ENCODE data around the gene UTP4.

Gene UTP4

DNA sequence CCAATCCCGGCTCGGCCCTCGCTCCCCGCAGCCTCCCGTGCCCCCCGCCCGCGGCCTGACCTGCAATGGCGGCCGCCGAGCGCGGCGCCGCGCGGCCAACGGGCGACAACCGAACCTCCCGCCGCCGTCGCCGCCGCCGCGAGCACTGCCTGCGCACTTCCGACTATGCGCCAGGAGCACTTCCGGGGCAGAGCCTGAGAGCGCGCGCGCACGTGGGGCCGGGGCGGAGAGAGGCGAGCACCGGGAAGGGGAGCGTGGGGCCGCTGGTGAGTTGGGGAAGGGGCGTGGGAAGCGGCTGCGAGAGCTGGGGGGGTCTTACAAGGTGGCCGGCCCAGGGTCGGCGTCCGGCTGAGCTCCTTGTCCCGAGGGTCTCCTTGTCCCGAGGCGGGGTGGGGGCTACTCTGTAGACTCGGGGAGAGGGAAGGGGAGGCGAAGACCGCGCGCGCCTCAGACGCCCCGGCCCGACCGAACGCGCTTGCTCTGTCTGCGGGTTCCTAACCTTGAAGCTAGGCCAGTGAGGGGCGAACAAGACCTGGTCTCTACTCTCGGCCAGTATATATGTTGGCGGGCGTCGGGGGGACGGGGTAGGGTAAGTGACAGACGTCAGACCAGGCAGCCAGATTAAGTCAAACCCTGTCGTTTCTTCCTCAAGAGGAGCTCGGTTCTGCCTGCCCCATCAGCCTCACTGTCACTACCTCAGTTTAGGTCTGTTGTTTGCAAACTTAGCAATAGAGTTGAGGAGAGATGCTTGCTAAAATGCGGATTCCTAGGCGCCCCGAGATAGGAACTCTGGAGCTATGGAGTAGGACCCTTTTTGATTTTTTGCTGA lies at the start of gene UTP4, which contains the start of gene CHTF8:
UTP4 (plus strand) TSS at position 226 of the 829 bp plus-strand sequence. CDS start 811 bp downstream, outside the sequence.
CHTF8 (minus strand) TSS at position 165 of the 829 bp plus-strand sequence. CDS start 11,130 bp downstream, outside the sequence.
- DNase-seq: peak; percentile 60 to 76

DNA sequence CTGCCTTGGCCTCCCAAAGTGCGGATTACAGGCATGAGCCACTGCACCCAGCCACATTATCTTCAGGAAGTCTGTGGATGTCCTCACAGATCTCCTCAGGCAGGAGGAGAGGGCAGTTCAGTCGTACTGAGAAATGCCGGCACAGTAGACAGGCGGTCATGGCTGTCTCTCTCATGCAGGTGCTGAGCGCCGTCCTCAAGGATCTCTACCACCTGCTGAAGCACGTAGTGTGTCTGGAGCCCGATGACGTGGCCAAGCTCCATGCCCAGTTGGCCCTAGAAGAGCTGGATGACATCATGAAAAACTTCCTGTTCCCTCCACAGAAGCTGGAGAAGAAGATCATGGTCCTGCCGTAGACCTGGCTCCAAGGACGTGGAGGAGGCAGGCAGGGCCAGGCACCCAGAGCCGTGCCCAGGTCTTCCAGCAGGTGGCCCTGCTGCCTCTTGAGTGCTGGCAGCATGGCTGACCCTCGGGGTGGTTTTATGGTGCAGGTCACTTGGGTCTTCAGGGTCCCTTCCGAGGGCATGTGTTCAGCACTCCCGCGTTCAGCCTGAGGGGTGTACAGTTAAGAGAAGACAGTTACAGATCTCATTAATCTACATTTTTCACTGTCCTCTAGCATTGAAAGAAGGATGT lies 49.0 kb upstream of the UTP4 start:
- no peak for DNase-seq

DNA sequence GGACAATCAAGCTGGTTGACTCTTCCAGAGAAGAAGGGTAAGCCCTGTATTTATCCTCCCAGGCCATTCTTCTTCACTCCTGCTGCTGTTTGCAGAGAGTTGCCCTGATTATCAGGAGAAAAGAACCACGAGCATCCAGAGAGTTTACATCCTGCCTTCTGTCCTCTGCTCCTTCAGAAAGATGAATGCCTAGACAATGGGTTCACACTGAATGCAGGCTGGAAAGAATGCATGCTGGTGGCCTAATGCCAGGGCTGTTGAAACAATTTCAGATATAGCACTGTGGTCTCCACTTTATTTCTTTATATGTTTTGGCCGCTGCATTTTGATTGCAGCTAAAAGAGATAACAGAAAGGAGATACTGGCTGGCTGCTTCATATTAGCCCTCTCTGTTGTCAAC lies 48.2 kb upstream of the UTP4 start:
- no peak for DNase-seq

DNA sequence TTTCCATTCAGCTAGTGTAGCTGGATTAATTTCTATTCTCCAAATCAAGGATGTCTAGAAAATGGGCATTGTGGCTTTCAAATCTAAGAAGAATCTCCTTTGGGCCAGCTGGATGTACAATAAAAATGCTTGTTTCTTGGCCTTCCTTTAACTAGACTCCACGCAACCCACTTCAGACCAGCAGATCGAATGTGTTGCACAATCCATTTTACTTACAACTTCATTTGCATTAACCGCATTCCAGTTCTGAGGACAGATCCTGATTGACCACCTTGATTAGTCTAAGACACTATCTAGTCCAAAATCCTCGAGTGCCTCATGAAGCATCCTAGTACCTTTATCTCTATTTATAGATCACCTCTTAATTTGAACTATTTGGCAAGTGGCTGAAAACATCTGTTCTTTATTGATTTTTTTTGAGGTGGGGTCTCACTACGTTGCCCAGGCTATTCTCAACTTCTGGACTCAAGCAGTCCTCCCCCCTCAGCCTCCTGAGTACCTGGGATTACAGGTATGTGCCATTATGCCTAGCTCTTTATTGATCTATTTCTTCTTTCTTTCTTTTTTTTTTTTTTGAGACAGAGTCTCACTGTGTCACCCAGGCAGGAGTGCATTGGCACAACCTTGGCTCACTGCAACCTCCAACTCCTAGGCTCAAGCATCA lies 47.3 kb upstream of the UTP4 start:
- no peak for DNase-seq

DNA sequence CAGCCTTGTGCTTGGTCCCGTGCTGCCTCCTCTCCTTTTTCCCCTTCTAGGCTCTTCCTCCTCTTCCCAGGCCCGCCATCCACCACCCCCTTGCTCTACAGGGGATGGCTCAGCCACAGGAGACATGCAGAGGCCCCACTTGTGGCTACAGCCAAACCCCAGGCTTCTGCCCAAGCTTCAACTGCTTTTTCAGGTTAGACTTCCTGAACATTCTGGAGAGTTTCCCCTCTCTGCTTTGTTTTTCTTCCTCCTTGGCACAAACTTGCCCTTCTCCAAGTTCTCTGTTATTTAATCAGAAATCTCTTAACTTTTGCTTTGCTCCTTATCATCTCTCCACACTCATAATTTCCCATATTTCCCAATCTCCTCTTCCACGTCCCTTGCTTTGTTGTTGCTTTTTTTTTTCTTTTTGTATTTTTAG lies 45.3 kb upstream of the UTP4 start:
- DNase-seq: no peak

DNA sequence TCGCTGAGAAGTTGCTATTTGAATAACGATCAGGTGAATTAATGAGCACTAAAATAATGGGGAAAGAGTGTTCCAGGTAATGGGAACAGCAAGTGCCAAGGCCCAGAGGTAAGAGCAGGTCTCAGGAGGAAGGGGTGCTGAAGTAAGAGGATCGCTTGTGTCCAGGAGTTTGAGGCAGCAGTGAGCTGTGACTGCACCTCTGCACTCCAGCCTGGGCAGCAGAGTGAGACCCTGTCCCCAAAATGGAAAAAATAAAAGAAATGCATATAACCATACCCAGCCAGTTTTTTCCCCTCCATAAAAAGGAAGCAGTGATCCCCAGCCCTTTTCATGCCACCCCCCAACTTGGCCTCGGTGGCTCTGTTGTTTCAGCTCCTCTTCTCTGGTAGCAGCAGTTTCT lies 43.8 kb upstream of the UTP4 start:
- DNase-seq: no peak

DNA sequence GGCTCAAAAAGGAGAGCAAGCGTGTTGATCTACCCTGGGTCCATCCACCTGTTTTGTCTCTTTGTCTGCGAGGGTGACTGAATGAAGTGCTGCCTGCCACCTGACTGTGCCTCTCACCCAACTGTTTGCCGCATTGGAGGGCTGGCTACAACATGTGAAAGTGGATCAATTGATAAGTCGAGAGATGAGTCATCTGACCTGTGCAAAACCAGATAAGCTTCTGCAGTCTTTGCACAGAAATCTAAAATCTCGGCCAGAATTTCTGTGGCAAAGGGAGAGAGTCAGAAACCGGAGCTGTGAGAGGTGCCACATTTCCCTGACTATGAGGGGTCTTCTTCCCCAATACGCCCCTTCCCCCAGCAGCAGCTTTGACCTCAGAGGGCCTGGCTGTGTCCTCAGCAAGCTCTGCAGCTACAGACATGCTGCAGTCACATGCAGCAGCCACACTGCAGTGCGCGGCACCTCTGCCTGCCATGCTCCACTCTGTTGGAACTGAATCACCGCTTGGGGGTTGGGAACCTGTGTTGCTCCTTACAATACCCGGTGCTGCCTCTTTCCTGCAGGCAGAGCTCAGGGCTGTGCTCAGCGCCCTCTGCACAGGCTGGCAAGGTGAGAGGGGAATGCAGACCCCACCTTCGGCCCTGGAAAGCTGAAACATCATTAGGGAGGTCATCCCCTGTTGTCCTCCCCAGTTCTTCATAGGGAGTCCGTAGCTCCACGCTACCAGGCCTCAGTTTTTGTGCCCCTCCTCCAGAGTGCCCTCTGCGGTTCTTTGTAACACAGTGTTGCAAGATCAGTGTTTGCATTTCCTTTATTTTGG lies 43.1 kb upstream of the UTP4 start:
- DNase-seq: no peak

DNA sequence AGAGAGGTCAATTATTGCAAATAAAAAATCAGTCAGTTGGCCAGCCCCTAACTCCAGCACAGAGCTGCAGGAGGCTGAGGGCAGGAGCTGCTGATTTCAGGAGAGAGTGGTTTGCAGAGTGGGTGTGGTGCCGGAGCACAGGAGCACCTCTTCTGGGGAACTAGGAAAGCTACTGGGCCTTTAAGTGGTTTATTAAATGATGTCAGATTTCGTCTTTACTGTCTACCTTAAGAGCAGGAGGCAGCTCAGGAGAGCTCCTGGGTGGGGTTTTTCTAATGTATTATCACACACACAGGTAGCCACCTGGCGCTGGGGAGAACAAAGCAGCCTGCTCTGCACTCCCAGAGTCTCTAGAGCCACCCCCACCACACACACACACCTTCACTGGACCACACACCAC lies 38.5 kb upstream of the UTP4 start:
- DNase-seq: no peak

DNA sequence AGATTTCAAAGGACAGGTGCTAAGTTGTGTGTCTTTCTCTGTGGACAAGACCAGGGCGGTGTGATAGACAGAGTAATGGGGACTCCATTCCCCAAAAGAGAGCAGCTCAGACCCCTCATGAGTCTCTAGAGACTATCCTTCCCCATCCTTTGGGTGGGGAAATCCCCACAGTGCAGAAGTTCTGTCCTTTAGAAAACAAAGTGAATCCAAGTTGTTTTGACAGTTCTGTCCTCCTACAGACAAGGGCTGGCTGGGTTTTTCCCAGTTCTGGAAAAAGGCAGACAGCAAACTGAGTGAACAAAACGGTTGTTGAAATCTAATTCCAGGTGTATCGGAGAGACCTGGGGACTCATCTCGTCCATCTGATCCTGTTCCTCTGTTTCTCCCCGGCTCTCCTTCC lies 37.9 kb upstream of the UTP4 start:
- DNase-seq: no peak

DNA sequence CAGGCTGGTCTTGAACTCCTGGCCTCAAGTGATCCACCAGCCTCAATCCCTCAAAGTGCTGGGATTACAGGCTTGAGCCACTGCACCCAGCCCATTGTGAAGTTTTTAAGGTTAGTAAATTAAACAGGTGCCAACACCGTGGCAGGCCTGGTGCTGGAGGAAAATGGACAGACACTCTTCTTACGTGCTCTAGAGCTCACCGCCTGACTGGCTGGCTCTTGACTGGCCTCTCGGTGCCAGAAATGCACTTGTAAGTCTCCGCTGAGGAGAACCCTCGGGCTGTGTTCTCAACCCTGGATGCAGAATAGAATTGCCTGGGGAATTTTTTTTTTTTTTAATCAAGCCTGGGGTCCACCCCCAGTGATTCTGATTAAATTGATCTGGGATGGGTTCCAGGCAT lies 37.3 kb upstream of the UTP4 start:
- DNase-seq: no peak

DNA sequence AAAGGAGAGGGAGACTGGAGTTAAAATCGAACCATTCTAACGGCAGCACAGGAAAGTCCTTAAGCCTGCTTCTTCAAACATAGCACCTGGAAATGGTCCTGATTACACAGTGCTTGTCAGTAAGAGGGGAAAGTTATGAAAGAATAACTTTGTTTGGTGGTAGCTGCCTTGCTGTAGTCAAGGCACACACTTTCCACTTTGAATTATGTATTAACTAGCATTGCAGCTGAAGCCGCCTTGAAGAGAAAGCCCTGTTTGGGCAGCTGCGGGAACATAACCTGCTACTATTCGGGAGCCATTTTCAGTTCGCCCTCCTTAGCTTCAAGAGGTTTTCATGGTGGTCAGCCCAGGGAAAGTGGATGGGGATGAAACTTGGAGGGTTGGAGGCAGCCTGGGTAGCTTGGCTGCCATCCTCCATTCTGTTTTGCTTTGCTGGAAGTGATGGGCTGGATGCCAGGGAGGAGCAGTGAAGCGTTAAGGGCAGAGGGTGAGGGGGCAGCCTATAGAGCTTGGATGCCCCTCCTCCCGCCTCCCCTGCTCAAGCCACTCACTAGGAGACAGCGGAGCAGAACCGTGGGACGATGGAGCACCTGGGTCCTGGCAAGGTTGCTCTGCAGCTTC lies 32.3 kb upstream of the UTP4 start:
- no peak for DNase-seq

DNA sequence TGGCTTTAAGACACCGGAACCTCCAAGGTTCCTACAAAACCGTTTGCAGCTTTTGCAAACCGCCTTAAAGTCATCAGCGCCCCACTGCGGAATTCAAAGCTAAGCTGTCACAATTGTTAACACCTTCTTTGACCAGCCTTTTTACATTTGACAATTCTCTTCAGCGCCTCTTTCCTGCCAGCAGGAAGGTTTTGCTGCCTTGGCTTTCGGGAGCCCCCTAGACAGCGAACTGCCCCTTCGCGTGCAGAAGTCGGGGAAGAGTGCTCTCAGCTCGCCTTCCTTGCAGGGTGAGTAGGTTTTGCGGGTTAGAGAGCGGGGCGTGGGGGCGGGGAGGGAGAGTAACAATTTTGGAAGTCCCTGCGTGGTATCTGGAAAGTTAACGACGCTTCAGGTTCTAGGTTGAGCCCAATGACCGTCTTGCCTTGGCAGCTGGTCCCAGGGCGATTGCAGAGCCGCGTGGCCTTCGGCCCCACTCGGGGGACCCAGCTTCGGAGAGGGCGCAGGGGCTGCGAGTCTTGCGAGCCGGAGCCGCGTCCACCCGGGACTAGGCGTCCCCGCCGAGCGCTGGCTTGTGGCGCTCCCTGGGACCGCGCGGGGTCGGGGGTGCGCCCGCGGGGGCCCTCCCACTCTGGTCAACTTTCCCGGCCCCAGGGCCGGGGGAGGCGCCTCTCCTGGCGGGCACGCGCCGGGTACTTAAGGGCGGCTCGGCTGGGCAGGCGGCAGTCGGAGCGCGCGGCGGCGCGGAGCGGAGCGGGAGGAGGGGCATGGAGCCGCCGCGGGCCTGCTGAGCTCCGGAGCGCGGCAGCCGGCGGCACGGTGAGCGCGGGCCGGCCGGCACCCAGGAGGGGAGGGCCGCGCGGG lies 26.7 kb upstream of the UTP4 start, which contains the start of gene HAS3:
HAS3 (plus strand) TSS at position 153 of the 861 bp plus-strand sequence. CDS start 3,743 bp downstream, outside the sequence.
- peak in 1 of 2 experiments; percentile 22 for DNase-seq

DNA sequence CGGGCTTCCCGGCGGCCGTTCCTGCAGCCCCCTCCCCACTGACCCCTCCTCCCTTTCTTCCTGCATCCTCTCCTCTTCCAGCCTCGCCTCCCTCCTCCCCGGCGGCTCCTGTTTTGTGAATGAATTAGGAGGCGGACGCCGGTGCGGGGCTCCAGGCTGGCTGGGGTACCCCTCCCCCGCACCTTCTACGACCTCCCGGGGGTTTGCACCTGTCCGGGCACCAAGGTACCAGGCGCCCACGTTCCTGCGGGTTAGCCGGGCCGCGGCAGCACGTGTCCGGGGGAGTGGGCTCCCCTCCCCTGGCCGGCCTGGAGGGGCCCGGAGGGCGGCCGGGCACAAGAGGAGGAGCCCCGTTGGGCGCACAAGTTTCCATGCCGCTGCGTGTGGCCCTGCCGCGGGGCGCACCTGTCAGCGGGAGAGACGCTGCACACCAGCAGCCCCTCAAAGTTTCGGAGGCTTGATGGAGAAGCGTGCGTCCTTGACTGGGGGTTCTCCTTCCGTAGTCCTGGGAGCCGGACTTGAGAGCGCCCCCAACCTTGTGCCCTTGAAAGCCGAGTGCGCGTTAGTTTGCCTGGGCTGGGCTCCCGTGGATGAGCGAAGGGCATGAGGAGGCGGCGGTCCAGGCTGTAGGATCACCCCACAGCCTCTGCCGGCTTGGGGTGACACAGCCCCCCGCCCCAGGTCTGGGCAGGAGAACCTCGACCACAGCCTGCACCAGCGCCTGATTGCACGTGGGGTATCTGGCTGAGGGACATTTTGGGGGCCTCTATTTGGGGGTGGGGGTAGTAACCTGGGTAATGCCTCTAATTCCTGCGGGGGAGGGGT lies 25.7 kb upstream of the UTP4 start:
- no peak for DNase-seq

DNA sequence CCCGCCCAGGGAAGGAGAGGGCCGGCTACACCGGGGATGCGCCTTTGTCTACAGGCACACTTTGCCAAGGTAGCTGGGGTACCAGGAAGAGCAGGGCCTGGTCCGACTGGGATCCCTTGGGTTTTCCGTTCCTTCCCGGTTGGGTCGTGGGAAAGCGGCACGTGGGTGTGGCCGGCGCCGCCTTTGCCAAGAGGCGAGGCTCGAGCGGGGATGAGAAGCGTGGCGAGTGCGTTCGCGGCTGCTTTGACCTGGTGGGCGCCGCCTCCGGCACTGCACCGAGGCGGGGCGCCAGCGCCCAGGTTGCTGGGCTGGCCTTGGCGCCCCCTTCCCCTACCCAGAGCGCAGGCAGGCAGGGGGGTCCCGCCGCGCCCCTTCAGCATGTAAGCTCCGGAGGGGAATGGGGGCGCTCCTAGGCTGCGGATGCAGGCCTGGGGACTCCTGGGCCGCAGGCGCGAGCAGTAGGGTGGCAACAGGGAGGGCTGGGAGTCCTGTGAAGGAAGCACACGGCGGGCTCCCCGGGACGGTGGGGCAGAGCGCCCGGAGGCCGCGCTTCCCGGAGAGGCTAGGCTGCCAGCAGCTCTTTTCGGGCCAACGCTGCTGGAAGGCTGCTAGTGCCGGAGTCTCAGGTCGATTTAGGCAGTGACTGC lies 25.0 kb upstream of the UTP4 start:
- DNase-seq: no peak

DNA sequence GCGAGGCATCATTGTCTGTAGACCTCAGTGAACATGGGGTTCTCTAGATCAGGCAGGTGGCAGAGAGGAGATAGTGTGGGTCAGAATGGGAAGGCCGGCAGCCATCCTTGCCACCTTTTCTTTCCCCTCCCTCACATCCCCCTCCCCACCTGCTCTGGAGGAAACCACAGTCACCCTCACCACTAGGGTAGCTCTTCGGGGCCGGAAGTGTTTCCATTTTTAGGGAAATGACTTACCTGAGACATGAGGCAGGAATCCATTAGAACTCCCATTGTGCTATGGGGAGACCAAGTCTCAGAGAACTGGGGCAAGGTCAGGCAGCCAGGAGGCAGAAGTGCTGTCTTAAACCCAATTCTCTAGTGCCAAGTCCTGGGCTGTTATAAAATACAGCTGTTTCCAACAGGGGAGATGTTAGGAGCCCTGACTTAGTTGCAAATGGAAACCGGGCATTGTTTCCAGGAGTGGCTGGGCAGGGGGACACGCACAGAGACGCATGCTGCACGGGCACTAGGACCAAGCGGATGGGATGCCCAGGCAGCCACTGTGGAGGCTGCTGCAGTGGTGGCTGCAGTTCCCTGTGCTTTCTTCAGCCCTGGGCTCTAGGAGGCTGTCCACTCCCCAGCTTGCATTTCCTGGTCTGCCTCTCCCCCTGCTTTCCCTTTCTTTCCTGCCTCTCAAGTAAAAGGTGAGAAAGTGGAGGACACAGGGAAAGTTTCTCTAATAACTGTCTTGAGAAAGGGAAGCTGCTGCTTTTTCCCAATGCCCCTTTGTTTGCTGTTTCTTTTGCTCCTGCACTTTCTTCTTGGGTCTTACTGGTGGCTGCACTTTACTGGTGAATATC lies 24.2 kb upstream of the UTP4 start:
- no peak for DNase-seq

DNA sequence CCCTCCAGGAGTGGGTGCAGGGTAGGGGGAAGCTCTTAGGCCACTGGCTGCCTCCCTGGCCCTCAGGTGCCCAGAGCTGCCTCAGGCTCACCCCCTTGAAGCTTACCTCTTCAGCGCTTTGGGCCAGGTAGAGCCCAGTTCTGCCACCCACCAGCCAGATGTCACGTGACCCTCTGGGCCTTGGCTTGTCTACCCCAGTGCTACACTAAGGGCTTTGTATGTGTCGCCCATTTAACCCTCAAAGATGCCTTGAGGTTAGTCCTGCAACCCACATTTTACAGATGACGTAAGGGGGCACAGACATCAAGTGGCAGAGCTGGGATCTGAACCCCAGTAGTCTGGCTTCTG lies 23.6 kb upstream of the UTP4 start:
- no peak for DNase-seq

DNA sequence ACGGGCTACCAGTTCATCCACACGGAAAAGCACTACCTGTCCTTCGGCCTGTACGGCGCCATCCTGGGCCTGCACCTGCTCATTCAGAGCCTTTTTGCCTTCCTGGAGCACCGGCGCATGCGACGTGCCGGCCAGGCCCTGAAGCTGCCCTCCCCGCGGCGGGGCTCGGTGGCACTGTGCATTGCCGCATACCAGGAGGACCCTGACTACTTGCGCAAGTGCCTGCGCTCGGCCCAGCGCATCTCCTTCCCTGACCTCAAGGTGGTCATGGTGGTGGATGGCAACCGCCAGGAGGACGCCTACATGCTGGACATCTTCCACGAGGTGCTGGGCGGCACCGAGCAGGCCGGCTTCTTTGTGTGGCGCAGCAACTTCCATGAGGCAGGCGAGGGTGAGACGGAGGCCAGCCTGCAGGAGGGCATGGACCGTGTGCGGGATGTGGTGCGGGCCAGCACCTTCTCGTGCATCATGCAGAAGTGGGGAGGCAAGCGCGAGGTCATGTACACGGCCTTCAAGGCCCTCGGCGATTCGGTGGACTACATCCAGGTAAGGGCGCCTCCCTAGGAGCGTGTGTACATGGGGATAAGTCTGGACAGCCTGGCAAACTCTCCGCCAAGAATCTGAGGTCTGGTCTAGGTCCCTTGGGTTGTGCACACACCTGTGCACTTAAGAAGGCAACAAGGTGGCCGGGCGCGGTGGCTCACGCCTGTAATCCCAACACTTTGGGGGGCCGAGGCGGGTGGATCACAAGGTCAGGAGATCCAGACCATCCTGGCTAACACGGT lies 22.8 kb upstream of the UTP4 start:
- DNase-seq: no peak

DNA sequence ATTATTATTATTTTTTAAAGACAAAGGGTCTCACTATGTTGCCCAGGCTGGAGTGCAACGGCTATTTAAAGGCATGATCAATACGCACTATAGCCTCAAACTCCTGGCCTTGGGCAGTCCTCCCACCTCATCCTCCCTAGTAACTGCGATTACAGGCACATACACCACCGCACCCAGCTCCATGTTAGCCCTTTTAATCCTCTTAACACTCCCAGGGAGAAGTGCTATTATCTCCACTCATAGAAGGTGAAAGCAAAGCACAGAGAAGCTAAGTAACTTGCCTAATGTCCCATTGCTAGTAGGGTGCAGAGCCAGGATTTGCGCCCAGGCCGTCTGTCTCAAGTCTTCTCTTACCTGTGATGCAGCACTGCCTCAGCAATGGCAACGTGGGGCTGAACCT lies 22.0 kb upstream of the UTP4 start:
- no peak for DNase-seq
